GM19099 (cell line): Measurements from ENCODE around the gene HUNK.

Experiments used
- POLR2A ChIP-seq: IDR thresholded peaks from 3 replicates; pipeline ENCODE4 v1.6.1; 2011; ENCODE audit warnings: low read depth; ENCODE audit not compliant: insufficient read length; ENCODE audit errors: extremely low read depth

Gene HUNK

GRCh38 chr21:31885146-31885545 lies 12.3 kb downstream of the HUNK start:
- TF ChIP-seq POLR2A, result no peak

- TF ChIP-seq POLR2A, result no peak
Observed at GRCh38 chr21:31886915-31887314, 14.1 kb downstream of the HUNK start.

GRCh38 chr21:31887391-31887841 lies 14.6 kb downstream of the HUNK start:
- TF ChIP-seq POLR2A, result no peak

GRCh38 chr21:31888936-31889371 lies 16.1 kb downstream of the HUNK start:
- no peak for TF ChIP-seq POLR2A

GRCh38 chr21:31889460-31889859 lies 16.6 kb downstream of the HUNK start:
- TF ChIP-seq POLR2A, result no peak

GRCh38 chr21:31892686-31893085 lies 19.9 kb downstream of the HUNK start:
- no peak for TF ChIP-seq POLR2A

- no peak for TF ChIP-seq POLR2A
Observed at GRCh38 chr21:31893851-31894415, 21.1 kb downstream of the HUNK start.

GRCh38 chr21:31894457-31894856 lies 21.6 kb downstream of the HUNK start:
- no peak for TF ChIP-seq POLR2A

- no peak for TF ChIP-seq POLR2A
Observed at GRCh38 chr21:31895077-31895835, 22.4 kb downstream of the HUNK start.

- TF ChIP-seq POLR2A, result no peak
Observed at GRCh38 chr21:31896019-31896418, 23.2 kb downstream of the HUNK start.

GRCh38 chr21:31897311-31897710 lies 24.5 kb downstream of the HUNK start:
- no peak for TF ChIP-seq POLR2A

- no peak for TF ChIP-seq POLR2A
Observed at GRCh38 chr21:31898933-31899630, 26.3 kb downstream of the HUNK start.

GRCh38 chr21:31900121-31900895 lies 27.5 kb downstream of the HUNK start:
- no peak for TF ChIP-seq POLR2A

- no peak for TF ChIP-seq POLR2A
Observed at GRCh38 chr21:31901315-31901714, 28.5 kb downstream of the HUNK start.

- no peak for TF ChIP-seq POLR2A
Observed at GRCh38 chr21:31902438-31902837, 29.6 kb downstream of the HUNK start.
